GOT3 (cell line): ENCODE results near the gene ARMC9.
"Not testable (repeated sequence)": the region's sequence is repeated elsewhere in the genome, so short reads cannot be mapped to it uniquely, and the experiment has no call there.

Experiments
- DNase-seq: peaks from one replicate; lab custom pipeline; 2025; ENCODE audit warnings: mixed read lengths; lab: John Stamatoyannopoulos, UW

ARMC9 gene

DNA sequence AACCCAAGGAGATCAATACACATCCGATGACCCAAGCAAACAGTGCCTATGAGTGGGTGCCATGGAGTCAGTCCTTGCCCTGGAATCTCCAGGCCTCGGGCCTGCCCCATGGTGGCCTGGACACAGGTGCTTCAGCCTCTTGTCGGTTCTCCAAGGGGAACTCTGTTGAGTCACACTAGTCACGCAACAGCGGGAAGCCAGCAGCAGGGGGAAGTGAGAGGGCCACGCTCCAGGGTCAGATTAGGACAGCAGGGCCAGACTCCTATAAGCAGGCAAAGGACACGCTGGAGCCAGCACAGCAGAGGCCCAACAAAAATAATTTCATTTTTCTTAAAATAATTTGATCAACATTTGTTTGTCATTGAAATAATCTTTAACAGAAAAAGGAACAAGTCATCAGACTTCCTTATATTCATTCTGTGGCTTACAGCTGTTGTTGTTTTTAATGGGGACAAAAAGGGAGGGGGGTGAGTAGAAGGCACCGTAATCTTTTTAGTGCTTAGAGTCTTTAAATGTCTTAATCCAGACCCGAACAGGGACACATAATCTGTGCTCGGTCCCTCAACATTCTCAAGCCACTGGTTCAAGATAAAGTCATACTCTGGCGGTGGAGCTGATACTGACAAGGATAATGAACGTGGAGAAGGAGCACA, 16.4 kb upstream of the ARMC9 start:
- DNase-seq = no peak

DNA sequence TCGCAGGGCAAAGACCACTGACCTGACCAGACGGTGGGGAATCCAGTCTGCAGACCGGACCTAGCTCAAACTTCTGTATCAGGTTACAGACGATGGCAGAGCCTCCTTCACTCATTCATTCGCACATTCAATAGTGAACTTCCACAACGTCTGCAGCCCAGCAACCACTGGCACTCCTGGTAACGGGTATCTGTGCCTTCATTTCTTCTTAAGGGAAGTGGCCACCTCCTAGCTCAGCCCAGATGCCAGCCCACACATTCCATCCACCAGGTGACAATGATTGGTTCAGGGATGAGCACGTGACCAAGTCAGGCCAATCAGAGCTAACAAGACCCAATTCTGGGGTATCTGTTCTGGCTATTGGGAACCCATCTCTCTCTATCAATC, 15.9 kb upstream of the ARMC9 start:
- DNase-seq = no peak

GRCh38 chr2:231183851-231184250, 14.6 kb upstream of the ARMC9 start:
- no peak for DNase-seq

GRCh38 chr2:231184319-231184718, 14.1 kb upstream of the ARMC9 start:
- no peak for DNase-seq

DNA sequence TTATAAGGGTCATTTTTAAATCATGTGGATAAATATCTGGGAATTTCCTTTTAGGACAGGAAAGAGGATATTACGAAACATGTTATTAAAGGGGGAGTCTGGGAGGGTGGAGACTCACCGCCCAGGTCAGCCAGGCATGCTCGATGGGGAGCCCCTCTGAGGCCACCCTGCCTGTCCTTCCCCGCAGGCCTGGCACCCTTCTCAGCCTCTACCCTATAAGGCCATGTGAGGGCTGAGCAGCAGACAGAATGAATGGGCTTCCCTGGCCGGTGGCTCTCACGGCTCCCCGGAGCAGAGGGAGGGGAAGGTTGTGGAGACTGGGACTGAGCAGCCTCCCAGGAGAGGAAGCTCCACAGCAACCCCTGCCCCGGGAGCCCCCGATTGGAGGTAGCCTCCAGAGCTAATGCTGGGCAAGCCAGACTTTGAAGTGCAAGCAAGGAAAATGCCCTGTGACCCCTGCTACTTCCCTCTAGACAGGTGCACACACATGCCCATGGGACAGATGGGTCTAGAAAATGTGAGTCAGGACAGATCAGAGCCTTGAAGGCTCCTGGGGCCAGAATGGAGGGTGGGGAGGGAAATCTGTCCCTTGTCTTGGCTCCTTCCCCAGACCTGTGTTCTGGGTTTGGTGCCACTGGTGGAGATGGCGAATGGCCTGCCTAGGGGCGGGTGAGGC, 13.2 kb upstream of the ARMC9 start:
- no peak for DNase-seq

DNA sequence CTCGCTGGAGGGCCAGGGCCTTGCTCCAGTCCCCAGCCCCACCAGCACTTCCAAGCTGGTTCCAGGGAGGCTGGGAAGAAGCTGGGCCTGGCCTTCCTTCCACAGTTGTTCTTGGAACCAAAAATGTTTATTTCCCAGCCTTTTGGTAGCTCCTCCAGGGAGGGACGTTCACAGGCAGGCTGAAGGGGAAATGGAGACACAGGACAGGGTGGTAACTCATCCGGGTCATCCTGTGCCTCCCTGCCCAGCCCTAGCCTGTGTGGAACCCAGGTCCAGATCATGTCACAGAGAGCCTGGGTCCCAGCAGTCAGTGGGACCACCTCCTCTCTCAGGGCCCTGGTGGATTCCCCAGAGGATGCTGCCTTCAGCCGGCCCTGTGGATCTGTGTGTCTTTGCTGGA, 12.5 kb upstream of the ARMC9 start:
- no peak for DNase-seq

- DNase-seq = no peak
These were observed 12.1 kb upstream of the ARMC9 start for GRCh38 chr2:231186325-231186724.

GRCh38 chr2:231187736-231188505, 10.5 kb upstream of the ARMC9 start:
- no peak for DNase-seq

DNA sequence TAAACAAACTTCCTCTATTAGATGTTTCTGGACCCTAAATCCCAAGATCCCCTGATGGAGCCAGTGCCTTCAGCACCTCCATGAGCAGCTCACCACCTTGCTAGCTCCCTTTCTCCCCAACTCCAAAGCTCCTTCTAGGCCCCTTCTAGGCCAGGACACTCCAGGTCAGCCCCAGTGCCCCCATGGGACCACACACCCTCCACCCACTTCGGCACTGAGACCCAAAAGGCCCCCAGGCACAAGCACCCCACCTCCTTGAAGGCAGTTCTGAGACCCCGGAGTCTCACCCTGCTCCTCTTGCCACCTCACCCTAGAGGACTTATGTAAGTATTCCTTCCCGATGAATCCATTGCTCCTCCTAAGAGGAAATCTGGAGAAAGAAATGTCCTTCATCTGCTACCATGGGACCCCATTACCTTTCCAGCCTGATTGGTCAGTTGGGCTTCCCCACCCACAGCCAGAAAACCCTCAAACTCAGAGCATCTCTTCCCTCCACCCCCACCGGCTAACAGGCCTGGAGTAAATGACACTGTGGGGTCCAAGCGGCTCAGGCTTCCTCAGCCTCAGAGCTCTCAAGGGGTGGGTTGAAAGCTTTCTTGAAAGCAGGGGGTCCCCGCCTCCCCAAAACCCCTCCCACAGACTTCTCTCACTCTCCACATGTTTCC, 9.8 kb upstream of the ARMC9 start:
- no peak for DNase-seq

GRCh38 chr2:231189171-231189530, 9.3 kb upstream of the ARMC9 start:
- no peak for DNase-seq

DNA sequence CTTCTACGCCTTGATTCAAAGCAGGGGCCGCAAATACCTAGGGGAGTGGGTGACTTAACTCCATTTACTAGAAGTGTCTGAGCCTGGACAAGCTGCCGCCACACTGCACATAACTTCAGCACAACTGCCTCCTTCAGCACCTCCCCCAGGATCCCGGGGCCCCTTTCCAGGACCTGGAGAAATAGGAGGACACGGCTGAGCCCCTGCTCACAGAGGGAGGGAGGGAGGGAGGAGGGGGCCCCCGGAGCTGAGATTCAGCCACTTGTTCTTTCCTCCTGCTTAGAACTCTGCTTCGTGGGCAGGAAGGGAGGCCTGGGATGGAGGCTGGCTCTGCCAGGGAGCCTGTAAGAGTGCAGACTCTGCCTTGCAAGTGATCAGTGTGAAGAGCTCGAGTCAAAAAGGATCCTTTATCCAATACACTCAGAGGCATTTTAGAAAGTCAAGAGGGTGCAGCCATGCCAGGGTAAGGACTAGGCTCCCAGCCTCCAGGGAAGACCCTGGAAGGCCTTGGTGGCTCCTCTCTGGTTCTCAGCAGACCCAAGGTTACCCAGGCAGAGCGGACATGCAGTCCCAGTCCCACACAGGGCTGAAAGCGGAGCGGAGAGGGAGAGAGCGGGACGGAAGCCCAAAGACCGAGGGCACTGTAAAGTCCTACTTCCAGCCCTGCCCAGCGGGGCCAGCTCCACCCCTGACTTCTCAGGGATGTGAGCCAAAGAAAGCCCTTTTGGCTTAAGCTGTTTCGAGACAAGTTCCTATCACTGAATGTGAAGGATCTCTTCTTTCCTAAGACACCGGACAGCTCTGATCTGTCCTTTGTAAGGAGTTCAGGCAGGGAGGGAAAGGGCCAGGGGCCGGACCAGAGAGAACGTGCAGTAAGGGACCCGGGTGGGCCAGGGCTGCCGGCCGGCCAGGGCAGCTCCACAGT, 8.6 kb upstream of the ARMC9 start:
- no peak for DNase-seq

DNA sequence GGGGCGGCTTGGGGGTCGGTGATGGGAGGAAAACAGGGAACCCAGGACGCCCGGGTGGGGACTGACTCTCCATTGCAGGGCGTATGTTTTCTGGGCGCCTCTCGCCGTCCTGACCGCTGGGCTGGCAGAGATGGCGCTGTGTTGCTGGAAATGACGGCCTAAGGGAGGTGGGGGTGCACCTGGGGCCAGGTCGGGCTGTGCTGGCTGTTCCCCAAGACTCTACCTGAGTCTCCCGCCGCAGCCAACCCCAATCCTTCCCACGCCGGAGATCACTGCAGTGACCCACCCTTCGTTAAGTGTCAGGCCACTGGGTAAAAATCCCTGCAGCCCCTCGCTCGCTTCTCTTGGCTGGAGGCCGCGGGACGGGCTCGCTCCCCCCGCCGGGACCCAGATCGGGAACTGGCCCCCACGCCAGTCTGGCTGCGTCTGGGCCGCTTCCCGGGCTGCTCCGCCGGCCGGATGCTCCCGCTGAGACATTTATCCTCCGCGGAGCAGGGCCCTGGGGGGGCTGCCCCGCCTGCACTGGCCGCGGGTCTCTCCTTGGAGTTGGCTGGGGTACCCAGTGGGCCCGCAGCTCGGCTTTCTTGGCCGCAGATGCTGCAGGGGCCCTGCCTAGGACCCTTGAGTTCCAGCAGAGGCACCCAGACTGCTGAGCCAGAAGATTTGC, 7.8 kb upstream of the ARMC9 start:
- no peak for DNase-seq

- DNase-seq = peak; percentile 24
These were observed 6.2 kb upstream of the ARMC9 start for GRCh38 chr2:231191896-231192872.

GRCh38 chr2:231193216-231193615, 5.2 kb upstream of the ARMC9 start:
- no peak for DNase-seq

GRCh38 chr2:231196592-231196991, 1.8 kb upstream of the ARMC9 start:
- DNase-seq = no peak

DNA sequence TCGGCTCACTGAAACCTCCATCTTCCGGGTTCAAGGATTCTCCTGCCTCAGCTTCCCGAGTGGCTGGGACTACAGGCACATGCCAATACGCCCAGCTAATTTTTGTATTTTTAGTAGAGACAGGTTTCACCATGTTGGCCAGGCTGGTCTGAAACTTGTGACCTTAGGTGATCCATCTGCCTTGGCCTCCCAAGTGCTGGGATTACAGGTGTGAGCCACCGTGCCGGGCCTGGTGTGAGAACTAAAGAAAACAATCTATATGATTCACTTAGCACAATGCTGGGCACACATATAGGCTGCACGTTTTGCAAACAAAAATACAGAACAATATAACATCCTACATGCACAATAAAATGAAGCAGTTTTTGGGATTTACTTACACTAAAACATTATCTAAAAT, 1.2 kb upstream of the ARMC9 start:
- not testable (repeated sequence) for DNase-seq

GRCh38 chr2:231197706-231198290, 633 bp upstream of the ARMC9 start:
- no peak for DNase-seq

GRCh38 chr2:231199219-231199618, 788 bp downstream of the ARMC9 start:
- DNase-seq = no peak

DNA sequence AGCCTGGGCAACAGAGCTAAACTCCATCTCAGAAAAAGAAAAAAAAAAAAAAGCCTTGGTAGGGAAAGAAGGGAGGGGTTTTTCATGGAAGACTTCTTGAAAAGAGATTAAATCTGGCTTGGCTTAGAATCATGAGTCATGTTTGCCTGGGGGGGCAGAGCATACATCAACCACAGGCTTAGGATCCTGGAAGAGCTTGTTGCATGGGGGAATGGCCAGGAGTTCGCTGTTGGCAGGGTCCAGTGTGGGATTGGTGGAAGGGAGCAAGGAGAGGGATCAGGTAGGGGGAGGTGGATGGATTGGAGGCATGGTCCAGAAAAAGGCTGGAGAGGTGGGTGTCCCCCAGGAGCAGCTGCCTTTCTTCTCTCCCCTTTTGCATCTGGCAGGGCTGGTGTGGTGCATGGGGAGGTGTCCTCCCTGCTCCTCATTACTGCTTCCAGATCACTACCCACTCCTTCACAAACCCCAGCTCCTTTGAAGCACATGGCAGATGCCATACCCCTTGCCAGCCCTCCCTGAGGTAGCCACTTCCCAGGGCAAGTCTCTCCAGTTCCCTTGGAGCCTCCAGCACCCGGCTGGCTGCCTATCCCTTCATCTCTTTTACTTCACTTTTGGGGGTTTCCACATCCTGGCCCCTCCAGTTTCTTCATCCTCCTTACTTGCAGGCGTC, 2.5 kb downstream of the ARMC9 start:
- no peak for DNase-seq
